ENCODE measurements around the gene CENPC.
"Not testable (repeated sequence)": the region's sequence is repeated elsewhere in the genome, so short reads cannot be mapped to it uniquely, and the experiment has no call there.

GRCh38 chr4:67445881-67446280 is 99.4 kb downstream of the CENPC start:
- TF ChIP-seq, protein P1, sequence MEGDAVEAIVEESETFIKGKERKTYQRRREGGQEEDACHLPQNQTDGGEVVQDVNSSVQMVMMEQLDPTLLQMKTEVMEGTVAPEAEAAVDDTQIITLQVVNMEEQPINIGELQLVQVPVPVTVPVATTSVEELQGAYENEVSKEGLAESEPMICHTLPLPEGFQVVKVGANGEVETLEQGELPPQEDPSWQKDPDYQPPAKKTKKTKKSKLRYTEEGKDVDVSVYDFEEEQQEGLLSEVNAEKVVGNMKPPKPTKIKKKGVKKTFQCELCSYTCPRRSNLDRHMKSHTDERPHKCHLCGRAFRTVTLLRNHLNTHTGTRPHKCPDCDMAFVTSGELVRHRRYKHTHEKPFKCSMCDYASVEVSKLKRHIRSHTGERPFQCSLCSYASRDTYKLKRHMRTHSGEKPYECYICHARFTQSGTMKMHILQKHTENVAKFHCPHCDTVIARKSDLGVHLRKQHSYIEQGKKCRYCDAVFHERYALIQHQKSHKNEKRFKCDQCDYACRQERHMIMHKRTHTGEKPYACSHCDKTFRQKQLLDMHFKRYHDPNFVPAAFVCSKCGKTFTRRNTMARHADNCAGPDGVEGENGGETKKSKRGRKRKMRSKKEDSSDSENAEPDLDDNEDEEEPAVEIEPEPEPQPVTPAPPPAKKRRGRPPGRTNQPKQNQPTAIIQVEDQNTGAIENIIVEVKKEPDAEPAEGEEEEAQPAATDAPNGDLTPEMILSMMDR (IDR thresholded peaks at IDR 0.05) = not testable (repeated sequence)
- not testable (repeated sequence) for TF ChIP-seq POLR2AphosphoS5 (IDR thresholded peaks at IDR 0.05)

Data from sigmoid colon (tissue), 4 donors.